Cerebellar cortex (tissue), 1 donor: ENCODE measurements around the gene MSL1.

Source experiments
- DNase-seq: peaks from one replicate; pipeline ENCODE4 v3.0.0-alpha.2; 2015; ENCODE audit warnings: low spot score

Gene MSL1

DNA sequence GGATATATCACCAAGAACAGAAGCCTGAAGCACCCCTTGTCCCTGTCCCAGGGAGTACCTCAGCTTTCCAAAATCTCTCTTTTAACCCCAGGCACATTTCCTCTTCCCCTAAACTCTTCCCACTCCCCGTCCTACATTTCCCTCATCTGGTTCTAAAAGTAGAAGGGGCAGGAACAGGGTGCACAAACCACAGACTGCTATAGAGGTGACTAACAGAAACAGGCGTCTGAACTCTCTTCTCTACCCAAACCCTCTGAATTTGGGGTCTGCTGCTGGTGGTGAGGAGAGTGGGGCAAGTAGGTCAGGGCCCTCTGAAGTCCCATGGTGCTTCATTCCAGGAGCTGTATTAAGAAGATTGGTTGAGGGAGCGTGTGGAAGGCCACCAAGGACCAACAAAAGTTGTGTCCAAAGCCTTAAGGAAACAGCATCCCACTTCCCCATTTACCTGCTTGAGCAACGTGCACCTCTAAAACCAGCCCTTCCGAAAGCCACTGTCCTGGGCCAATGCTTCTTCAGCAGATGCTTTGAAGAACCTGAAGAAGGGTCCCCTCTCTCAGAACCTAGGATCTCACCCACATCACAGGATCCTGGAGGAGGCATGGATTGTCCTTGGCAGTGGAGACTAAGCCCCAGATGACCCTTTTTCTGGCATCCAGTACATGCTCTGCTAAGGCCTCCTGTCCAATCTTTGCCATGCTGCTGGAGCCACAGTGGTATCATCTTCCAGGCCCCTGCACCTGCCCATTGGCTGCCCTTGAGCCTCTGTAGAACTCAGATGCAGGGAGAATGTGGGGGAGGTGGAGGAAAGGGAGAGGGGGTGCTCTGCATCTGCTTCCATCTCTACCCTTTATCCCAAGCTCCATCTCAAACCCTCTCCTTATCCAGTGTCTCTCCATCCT lies 15.7 kb upstream of the MSL1 start:
- DNase-seq, result no peak

DNA sequence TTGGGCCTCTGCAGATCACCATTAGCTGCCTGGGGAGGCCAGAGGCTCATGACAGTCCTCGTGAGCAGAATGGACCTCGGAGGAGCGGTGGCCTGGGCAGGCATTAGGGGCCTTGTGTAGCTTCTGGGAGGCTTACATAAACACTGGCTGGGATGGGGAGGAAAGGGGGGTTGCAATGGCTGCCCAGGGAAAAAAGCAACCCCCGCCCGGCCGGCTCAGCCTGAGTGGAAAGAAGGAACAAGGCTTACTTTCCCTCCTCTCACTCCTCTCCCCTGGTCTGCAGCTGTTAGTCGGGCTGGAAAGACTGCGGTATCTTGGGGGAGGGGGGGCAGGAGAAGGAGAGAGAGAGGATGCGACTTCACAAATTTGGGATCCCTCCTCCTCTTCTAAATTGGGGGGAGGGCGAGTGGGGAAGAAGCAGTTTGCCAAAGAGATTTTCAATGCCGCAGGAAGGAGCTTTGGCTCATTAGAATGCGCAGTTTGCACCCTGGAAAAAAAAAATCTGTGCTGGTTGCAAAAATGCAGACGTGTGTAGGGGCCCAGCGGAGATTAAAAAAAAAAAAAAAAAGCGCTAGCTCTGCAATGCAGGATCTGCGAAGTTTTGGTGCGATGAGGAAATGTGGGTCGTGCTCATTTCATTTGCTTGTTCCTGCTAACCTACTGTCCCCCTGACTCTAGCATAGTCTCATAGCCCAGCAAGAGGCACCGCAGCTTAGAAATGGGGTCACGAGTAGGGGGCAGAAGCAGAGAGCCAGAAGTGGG lies 14.8 kb upstream of the MSL1 start:
- no peak for DNase-seq

DNA sequence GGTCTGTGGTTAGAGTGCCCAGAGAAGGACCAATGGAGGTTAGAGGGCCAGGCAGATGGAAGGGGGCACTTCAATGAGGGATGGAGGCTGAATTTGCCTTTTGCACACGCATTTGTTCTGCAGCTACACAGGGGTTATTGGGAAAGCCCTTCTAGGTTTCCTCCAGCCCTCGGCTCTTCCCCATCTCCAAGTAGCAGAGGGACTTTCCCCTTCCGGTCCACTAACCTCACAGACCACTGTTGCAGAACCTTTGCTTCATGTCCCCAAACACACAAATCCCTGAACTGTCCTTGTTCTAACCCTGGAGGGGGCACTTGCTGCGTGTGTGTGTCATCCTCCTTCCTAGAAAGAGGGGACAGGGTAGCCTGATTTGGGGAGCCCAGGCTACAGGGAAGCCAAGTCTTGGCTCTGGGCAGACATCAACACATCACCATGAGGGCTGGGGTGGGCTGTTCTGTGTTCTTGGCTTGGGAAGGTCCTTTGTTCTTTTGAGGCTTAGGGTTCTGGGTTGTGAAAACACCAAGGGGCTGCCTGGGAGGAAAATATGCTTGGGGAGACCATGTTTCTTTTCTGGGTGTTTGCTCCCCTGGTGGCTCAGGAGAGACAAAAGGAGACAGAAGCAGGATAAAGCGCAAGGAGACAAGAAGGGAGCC lies 14.1 kb upstream of the MSL1 start:
- DNase-seq, result peak; percentile 55

GRCh38 chr17:40108970-40109824 lies 12.6 kb upstream of the MSL1 start:
- DNase-seq, result no peak

DNA sequence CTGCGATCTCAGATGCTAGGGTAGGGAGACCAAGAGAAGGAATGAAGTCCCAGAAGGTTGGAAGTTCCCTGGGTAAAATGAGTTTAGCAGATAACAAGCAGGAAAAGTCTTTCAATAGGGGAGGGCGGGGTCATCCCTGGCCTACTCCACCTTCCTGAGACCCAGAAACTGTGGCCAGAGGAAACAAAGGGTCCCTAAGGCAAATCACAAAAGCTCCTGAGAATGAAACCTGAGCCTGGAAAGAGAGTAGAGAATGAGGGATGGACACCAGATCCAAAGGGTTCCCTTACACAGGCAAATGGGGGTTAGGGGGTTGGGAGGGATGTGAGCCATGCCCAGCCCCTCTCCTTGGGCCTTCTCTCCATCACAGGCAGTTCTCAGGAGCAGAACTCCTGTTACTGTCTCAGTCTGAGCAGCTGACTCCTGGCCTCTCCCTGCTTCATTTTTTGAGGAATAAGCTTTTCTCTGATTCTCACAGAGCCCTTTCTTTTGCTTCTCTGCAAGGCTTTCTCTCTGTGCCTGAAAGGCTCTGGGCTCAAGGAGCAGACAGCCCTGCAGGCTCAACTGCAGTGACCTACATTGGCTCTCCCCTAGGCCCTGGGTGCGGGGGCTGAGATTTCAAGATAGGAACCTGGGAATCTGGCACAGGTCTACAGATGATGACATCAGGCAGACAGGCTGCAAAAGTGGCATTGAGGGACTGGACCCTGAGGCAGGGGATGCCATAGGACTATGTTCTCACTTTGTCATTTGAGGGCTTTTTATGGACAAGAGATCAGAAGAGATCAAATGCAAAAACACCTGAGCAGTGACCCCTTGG lies 11.5 kb upstream of the MSL1 start:
- peak; percentile 61 for DNase-seq

GRCh38 chr17:40111221-40112128 lies 10.3 kb upstream of the MSL1 start:
- DNase-seq, result peak; percentile 98

DNA sequence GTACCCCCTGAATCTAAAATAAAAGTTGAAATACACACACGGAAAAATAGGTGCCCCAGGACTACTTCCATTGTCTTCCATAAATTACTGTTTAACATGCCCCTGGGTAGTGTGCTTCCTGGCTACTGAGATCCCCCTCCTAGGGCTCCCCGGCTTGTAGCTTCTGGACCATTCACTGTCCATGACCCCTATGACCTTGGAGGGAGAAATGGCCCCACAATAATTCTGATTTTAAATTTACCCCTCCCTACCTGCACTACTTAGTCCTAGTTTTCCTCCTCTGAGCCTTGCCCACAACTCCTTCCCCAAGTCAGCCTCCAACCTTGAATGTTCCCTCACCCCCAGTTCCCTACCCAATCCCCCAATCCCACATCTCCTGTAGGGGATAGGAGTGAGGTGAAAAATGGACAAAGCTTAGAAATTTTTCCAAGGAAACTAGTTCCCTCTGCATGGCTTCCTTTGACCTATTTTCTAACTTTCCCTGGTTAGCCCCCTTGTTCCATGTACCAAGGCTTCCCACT lies 9.5 kb upstream of the MSL1 start:
- DNase-seq, result no peak

- no peak for DNase-seq
Measured at GRCh38 chr17:40112718-40113109, 9.1 kb upstream of the MSL1 start.

GRCh38 chr17:40113110-40113906 lies 8.5 kb upstream of the MSL1 start:
- DNase-seq, result peak; percentile 98

DNA sequence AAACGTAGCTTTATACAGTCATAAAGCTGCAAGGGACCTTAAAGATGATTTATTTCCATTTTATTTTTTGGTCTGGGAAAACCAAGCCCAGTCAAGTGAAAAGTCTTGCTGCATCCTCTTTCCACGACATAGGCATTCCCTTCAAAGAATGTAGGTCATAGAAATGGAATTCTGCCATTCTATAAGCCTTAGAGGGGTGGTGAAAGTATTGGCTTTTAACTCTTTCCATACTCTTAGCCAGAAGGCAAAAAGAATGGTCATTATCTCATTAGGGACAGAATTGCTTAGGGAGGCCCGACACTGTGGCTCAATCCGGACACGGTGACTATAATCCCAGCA lies 7.9 kb upstream of the MSL1 start:
- peak; percentile 68 for DNase-seq

- no peak for DNase-seq
Measured at GRCh38 chr17:40115101-40115436, 6.7 kb upstream of the MSL1 start.

DNA sequence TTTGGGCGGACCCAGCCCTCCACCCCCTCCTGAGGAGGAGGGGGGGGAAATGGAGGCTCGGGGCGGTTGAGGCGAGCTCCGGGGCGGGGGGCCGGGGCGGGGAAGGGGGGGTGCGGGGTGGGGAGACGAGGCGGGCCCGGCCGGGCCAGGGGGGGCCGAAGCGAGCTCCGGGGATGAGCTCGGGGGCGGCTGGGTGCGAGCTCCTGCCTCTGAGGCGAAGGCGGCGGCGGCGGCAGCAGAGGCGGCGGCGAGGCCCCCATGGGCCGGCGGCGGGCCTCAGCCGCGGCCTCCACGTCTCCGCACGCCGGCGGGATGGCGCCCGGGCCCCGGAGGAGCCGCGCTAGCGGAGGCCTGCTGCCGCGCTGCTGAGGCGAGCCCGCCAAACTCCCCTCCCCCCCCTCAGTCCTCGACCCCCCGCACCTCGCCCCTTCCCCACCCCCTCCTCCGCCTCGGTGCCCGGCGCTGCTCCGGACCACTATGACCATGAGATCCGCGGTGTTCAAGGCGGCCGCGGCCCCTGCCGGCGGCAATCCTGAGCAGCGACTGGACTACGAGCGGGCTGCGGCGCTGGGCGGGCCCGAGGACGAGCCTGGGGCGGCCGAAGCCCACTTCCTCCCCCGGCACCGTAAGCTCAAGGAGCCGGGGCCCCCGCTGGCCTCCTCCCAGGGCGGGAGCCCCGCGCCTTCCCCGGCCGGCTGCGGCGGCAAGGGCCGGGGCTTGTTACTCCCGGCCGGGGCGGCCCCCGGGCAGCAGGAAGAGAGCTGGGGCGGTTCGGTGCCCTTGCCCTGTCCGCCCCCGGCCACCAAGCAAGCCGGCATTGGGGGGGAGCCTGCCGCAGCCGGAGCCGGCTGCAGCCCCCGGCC lies 596 bp downstream of the MSL1 start:
- no peak for DNase-seq

DNA sequence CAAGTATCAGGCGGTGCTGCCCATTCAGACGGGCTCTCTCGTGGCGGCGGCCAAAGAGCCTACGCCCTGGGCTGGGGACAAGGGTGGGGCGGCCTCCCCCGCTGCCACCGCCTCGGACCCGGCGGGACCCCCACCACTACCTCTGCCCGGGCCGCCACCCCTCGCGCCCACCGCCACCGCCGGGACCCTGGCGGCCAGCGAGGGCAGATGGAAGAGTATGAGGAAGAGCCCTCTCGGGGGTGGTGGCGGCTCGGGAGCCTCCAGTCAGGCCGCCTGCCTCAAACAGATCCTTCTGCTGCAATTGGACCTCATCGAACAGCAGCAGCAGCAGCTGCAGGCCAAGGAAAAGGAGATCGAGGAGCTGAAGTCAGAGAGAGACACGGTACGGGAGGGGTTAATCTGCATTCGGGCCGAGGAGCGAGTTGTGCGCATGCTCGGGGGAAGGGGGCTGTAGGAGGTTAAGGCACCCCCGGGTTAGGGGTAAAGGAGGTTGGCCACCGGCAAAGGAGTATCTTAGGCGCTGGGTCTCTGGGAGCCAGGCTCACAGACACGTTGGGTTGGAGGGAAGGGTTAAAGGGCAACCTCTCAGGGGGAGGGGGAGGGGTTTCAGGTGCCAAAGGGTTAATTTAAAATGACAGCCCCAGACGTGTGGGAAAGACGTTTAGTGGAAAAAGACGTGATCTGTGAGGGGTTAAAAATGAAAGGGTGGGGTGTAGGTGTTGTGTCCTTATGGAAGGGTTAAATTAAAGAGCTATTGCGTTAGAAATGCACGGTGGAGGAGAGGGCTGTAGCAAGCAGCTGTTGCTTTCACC lies 1.4 kb downstream of the MSL1 start:
- DNase-seq, result peak; percentile 72

DNA sequence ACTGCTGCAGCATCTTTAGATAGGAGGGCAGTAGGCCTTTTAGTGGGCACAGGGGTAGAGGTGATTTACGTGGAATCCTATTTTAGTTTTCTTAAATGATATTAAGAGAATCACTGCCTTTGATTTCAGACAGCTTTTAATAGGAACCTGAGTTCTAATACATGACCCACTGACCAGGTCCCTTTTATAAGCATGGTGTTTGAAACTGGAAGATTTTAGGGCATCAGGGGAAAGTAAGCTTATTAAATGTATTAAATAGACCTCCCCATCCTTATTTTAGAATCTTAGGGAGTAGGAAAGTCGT lies 2.0 kb downstream of the MSL1 start:
- DNase-seq, result no peak

DNA sequence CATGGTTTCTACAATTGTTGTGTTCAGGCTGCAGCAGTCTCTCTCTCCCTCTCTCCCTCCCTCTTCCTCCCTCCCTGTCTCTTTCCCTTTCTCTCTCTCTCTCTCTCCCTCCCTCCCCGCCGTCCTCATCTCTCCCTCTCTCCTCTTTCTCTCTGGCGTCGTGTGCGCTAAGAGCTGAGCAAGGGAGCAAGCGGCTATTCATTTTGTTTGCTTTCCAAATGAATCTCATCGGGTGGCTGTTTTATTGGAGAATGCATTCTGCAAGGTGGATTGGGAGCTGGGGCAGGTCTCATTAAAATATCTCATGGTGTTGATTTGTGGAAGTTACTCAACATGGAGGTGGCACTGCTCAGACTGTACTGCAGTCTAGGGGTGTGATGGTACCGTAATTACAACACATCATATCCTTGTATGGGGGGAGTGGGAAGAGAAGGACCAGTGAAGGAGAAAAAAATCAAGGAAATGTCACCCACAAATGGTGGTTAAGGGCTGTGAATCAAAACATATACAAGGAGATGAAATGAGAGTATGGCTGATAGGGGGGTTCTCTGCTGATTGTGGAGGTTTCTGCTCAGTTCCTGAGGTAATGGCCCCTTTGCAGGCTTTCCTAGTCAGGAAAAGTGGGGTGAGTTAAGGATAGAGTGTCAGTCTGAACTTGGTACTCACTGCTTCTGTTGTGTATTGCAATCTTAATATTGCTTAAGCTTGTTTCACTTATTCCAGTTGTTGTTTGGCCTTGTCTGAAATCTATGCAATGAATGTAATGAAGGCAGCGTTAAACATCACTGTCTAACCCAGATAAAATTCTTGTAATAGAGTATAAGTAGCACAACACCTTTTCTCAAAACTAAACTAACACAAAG lies 2.7 kb downstream of the MSL1 start:
- DNase-seq, result peak; percentile 71

DNA sequence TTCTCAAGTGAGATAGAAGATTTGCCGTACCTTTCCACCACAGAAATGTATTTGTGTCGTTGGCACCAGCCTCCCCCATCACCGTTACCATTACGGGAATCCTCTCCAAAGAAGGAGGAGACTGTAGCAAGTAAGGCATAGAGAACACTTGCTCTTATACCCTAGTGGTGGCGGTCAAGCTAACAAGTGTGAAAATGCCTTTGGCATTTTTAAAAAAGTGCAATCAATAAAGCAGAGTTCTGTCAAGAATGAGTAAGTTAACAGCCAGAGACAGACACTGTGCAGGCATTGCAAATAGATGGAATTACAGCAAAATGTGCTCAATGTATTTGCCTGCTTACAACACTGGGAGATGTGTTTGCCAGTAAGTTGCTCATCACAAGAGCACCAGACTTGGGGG lies 7.7 kb downstream of the MSL1 start:
- no peak for DNase-seq
